HEK293 (cell line): ENCODE measurements around the gene SNX33.

Experiments
- CTCF ChIA-PET: fragments of 350-600 bp; formaldehyde crosslinking; extraction: SDS; loops from one replicate; lab custom pipeline; 2021; ENCODE audit warnings: antibody characterized with exemption; lab: Yijun Ruan, JAX
- POLR2A ChIA-PET: fragments of 300-600 bp; formaldehyde crosslinking; extraction: SDS; loops from one replicate; lab custom pipeline; 2020; ENCODE audit warnings: antibody characterized with exemption, inconsistent platforms; lab: Yijun Ruan, JAX
- H3K27ac ChIP-seq: fragments of 200-500 bp; sonication (Bioruptor generic); 2 replicates; pipeline ENCODE4 v1.5.1; 2014; ENCODE audit warnings: low read depth, low read length, control low read depth, inconsistent platforms; ENCODE audit errors: extremely low read depth
- H3K36me3 ChIP-seq, 2 experiments: fragments of 200-500 bp in 1 of 2; sonication (Bioruptor generic) in 1 of 2; 1 replicate in 1 of 2; 2 replicates in 1 of 2; pipeline ENCODE4 v1.5.1; 2014 to 2017; ENCODE audit warnings: inconsistent platforms in 2 of 2, low read length in 2 of 2; ENCODE audit not compliant: control insufficient read depth in 2 of 2, insufficient read depth in 1 of 2
- H3K4me1 ChIP-seq: fragments of 200-500 bp; sonication (Bioruptor generic); 2 replicates; pipeline ENCODE4 v1.5.1; 2014; ENCODE audit warnings: mild to moderate bottlenecking, low read length, inconsistent platforms; ENCODE audit not compliant: control insufficient read depth, insufficient read depth
- H3K4me3 ChIP-seq: 2 replicates; pipeline ENCODE4 v1.5.1; 2011; ENCODE audit warnings: low read depth, mild to moderate bottlenecking, control low read depth, low read length, moderate library complexity
- H3K9me3 ChIP-seq: fragments of 200-500 bp; sonication (Bioruptor generic); 2 replicates; pipeline ENCODE4 v1.5.1; 2014; ENCODE audit warnings: low read depth, low read length, inconsistent platforms; ENCODE audit not compliant: control insufficient read depth, insufficient read depth
- HOXC10 ChIP-seq: sonication (generic); formaldehyde crosslinking; IDR thresholded peaks from 2 replicates; pipeline ENCODE4 v1.8.1; 2023; ENCODE audit warnings: mild to moderate bottlenecking, missing genetic modification reagents
- SALL2 ChIP-seq: fragments of 450-650 bp; formaldehyde crosslinking; IDR thresholded peaks from 2 replicates; pipeline ENCODE4 v1.5.0; 2017; ENCODE audit warnings: missing biosample characterization, mild to moderate bottlenecking, missing genetic modification characterization, borderline replicate concordance
- SCRT1 ChIP-seq: fragments of 450-650 bp; formaldehyde crosslinking; IDR thresholded peaks from 2 replicates; pipeline ENCODE4 v1.5.1; 2016; ENCODE audit warnings: missing biosample characterization, missing genetic modification characterization, borderline replicate concordance
- ZBTB20 ChIP-seq: fragments of 450-650 bp; formaldehyde crosslinking; IDR thresholded peaks from 2 replicates; pipeline ENCODE4 v1.5.1; 2016; ENCODE audit warnings: missing biosample characterization, missing genetic modification characterization
- ZBTB8A ChIP-seq: fragments of 450-650 bp; formaldehyde crosslinking; IDR thresholded peaks from 2 replicates; pipeline ENCODE4 v1.5.1; 2016; ENCODE audit warnings: missing biosample characterization, missing genetic modification characterization
- ZEB2 ChIP-seq: fragments of 450-650 bp; formaldehyde crosslinking; IDR thresholded peaks from 2 replicates; pipeline ENCODE4 v1.5.1; 2016; ENCODE audit warnings: missing biosample characterization, missing genetic modification characterization
- ZNF155 ChIP-seq: fragments of 450-650 bp; formaldehyde crosslinking; IDR thresholded peaks from 2 replicates; pipeline ENCODE4 v1.5.1; 2016; ENCODE audit warnings: missing biosample characterization, missing genetic modification characterization
- ZNF19 ChIP-seq: fragments of 450-650 bp; formaldehyde crosslinking; IDR thresholded peaks from 2 replicates; pipeline ENCODE4; 2016; ENCODE audit warnings: missing biosample characterization, missing genetic modification characterization, low read depth
- ZNF292 ChIP-seq: fragments of 450-650 bp; formaldehyde crosslinking; IDR thresholded peaks from 2 replicates; pipeline ENCODE4 v1.5.1; 2016; ENCODE audit warnings: low read depth, missing biosample characterization, missing genetic modification characterization, borderline replicate concordance
- ZNF341 ChIP-seq: fragments of 450-650 bp; formaldehyde crosslinking; IDR thresholded peaks from 2 replicates; pipeline ENCODE4; 2016; ENCODE audit warnings: low read depth, missing biosample characterization, missing genetic modification characterization
- ZNF394 ChIP-seq: fragments of 450-650 bp; formaldehyde crosslinking; IDR thresholded peaks from 2 replicates; pipeline ENCODE4 v1.5.1; 2016; ENCODE audit warnings: missing biosample characterization, missing genetic modification characterization, mild to moderate bottlenecking, moderate library complexity, borderline replicate concordance
- ZNF426 ChIP-seq: fragments of 450-650 bp; formaldehyde crosslinking; IDR thresholded peaks from 2 replicates; pipeline ENCODE4 v1.5.1; 2017; ENCODE audit warnings: missing biosample characterization, missing genetic modification characterization, mild to moderate bottlenecking, inconsistent platforms, moderate library complexity
- ZNF501 ChIP-seq: fragments of 450-650 bp; formaldehyde crosslinking; IDR thresholded peaks from 2 replicates; pipeline ENCODE4 v1.5.1; 2016; ENCODE audit warnings: missing biosample characterization, missing genetic modification characterization
- ZNF510 ChIP-seq: fragments of 450-650 bp; formaldehyde crosslinking; IDR thresholded peaks from 2 replicates; pipeline ENCODE4 v1.5.1; 2018; ENCODE audit warnings: mild to moderate bottlenecking, missing genetic modification characterization, missing biosample characterization; ENCODE audit not compliant: insufficient replicate concordance
- ZNF560 ChIP-seq: fragments of 450-650 bp; formaldehyde crosslinking; IDR thresholded peaks from 2 replicates; pipeline ENCODE4 v1.5.1; 2017; ENCODE audit warnings: missing biosample characterization, missing genetic modification characterization, borderline replicate concordance
- ZNF561 ChIP-seq: fragments of 450-650 bp; IDR thresholded peaks from 2 replicates; pipeline ENCODE4 v1.5.1; 2018; ENCODE audit warnings: missing biosample characterization, missing genetic modification characterization, borderline replicate concordance
- ZNF600 ChIP-seq: fragments of 450-650 bp; formaldehyde crosslinking; IDR thresholded peaks from 2 replicates; pipeline ENCODE4 v1.5.1; 2016; ENCODE audit warnings: missing biosample characterization, missing genetic modification characterization
- ZNF626 ChIP-seq: fragments of 450-650 bp; sonication (Bioruptor Pico); formaldehyde crosslinking; IDR thresholded peaks from 2 replicates; pipeline ENCODE4 v1.5.1; 2018; ENCODE audit warnings: missing biosample characterization, missing genetic modification characterization, inconsistent platforms
- ZNF629 ChIP-seq: fragments of 450-650 bp; formaldehyde crosslinking; IDR thresholded peaks from 2 replicates; pipeline ENCODE4 v1.5.1; 2017; ENCODE audit warnings: missing biosample characterization, missing genetic modification characterization
- ZNF747 ChIP-seq: fragments of 450-650 bp; formaldehyde crosslinking; IDR thresholded peaks from 2 replicates; pipeline ENCODE4 v1.5.1; 2016; ENCODE audit warnings: missing biosample characterization, missing genetic modification characterization
- ZNF777 ChIP-seq: fragments of 450-650 bp; formaldehyde crosslinking; IDR thresholded peaks from 2 replicates; pipeline ENCODE4 v1.5.1; 2017; ENCODE audit warnings: missing biosample characterization, missing genetic modification characterization, borderline replicate concordance
- ZNF785 ChIP-seq: fragments of 450-650 bp; formaldehyde crosslinking; IDR thresholded peaks from 2 replicates; pipeline ENCODE4 v1.5.1; 2016; ENCODE audit warnings: missing biosample characterization, missing genetic modification characterization
- ZSCAN16 ChIP-seq: fragments of 450-650 bp; formaldehyde crosslinking; IDR thresholded peaks from 2 replicates; pipeline ENCODE4 v1.5.1; 2016; ENCODE audit warnings: missing biosample characterization, missing genetic modification characterization
- TF ChIP-seq, protein P1 (sequence below): fragments of 450-650 bp; formaldehyde crosslinking; IDR thresholded peaks from 2 replicates; pipeline ENCODE4 v1.5.1; 2016; ENCODE audit warnings: missing biosample characterization, missing genetic modification characterization
- TF ChIP-seq, protein P2 (sequence below): fragments of 450-650 bp; formaldehyde crosslinking; conservative IDR thresholded peaks from 2 replicates; pipeline ENCODE4 v1.5.1; 2016; ENCODE audit warnings: low read depth, missing biosample characterization, missing genetic modification characterization
- TF ChIP-seq, protein P3 (sequence below): fragments of 450-650 bp; formaldehyde crosslinking; IDR thresholded peaks from 2 replicates; pipeline ENCODE4 v1.5.1; 2016; ENCODE audit warnings: missing biosample characterization, missing genetic modification characterization
- TF ChIP-seq, protein P4 (sequence below): IDR thresholded peaks from 2 replicates; pipeline ENCODE4 v1.6.1; 2011; ENCODE audit warnings: mild to moderate bottlenecking, low read depth, low read length, borderline replicate concordance

SNX33 gene

DNA sequence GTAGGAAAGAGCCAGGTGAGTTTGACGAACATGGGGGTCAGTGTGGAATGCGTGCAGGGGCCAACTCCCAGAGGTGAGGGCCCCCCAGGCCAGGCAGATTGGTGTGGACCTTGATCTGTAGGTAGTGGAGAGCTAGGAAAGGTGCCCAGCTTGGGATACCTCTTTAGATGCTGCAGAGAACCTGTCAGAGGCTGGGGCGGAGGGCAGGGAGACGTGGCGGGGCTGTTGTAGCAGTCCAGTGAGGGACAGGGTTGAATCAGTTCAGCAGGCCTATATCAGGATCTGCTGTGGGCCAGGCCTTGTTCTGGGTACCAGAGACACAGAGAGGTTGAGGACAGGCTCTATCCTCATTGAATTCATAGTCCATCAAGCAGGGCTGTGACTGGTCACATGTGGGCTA lies 8.6 kb downstream of the SNX33 start (continued):
- TF ChIP-seq ZNF292 (tag by site-specific recombination): no peak

DNA sequence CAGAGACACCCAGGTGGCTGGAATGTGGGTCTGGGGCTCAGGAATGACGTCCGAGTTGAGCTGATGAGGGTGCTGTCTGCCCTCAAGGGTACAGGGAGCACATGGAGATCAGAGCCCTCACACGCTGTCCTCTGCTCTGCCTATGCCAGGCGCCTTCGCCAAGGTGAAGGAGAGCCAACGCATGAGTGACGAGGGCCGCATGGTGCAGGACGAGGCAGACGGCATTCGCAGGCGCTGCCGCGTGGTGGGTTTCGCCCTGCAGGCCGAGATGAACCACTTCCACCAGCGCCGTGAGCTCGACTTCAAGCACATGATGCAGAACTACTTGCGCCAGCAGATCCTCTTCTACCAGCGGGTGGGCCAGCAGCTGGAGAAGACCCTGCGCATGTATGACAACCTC lies 9.1 kb downstream of the SNX33 start:
- Histone ChIP-seq H3K4me1 (no peaks in the 10 kb centered on the region), H3K27ac (no peak overlapping the region), H3K36me3 (peaks cover 0 to 9% of the 10 kb centered on the region in 2 experiments; a peak in 1 of 3 replicates), H3K9me3 (no peaks in the 10 kb centered on the region), H3K4me3 (no peak overlapping the region)
- CTCF ChIA-PET: no interaction called here
- POLR2A ChIA-PET: no interaction called here
- no peak for TF ChIP-seq SALL2
- TF ChIP-seq ZNF560 (tag by site-specific recombination): no peak
- TF ChIP-seq, protein P1, sequence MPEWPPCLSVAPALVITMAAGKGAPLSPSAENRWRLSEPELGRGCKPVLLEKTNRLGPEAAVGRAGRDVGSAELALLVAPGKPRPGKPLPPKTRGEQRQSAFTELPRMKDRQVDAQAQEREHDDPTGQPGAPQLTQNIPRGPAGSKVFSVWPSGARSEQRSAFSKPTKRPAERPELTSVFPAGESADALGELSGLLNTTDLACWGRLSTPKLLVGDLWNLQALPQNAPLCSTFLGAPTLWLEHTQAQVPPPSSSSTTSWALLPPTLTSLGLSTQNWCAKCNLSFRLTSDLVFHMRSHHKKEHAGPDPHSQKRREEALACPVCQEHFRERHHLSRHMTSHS (tag by site-specific recombination): no peak
- no peak for TF ChIP-seq ZNF561 (tag by site-specific recombination)
- no peak for TF ChIP-seq ZBTB8A (tag by site-specific recombination)
- no peak for TF ChIP-seq ZBTB20
- TF ChIP-seq SCRT1: no peak
- no peak for TF ChIP-seq ZNF626 (tag by site-specific recombination)
- TF ChIP-seq ZNF341 (tag by site-specific recombination): no peak
- TF ChIP-seq HOXC10 (CRISPR knock-in tag): no peak
- TF ChIP-seq ZNF629 (tag by site-specific recombination): no peak

DNA sequence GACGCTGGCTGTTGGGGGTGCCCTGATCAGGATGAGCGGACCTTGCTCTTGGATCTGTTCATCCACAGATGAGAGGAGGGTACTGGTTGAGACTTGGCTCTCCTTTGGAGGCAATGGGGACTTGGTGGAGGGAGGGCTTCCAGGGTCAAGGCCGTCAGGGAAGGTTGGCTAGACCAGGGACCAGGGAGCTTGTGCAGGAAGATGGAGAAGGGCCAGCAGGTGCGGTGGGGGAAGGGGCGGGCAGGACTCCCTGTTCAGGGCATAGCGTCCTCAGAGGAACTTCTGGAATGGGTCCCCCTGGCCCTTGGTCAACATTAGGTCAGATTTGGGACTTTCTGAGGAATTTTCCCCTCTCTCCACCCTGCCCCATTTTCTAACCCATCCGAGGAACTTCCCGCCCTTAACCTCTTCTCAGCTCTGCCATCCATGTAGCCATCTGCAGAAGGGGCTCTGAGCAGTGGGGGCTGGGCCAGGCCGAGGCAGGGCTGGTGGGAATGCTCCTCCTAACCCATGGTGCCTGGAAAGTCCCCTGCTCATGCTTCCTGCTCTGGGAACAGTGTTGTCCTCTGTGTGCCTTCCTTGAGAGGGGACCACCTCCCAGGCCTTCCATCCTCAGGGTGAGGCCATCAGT lies 11.5 kb downstream of the SNX33 start:
- Histone ChIP-seq H3K27ac (no peak overlapping the region), H3K9me3 (no peaks in the 10 kb centered on the region), H3K4me1 (no peaks in the 10 kb centered on the region), H3K36me3 (peaks cover 0 to 9% of the 10 kb centered on the region in 2 experiments; a peak in 1 of 3 replicates), H3K4me3 (no peak overlapping the region)
- ChIA-PET POLR2A (no interaction called here), CTCF (no interaction called here)
- TF ChIP-seq ZBTB20 (no peak), ZNF747 (tag by site-specific recombination) (no peak), ZNF510 (tag by site-specific recombination) (no peak), ZNF19 (tag by site-specific recombination) (no peak), ZNF785 (tag by site-specific recombination) (no peak), ZNF501 (tag by site-specific recombination) (no peak), ZNF600 (tag by site-specific recombination) (no peak), ZEB2 (tag by site-specific recombination) (no peak), ZNF155 (tag by site-specific recombination) (no peak), ZNF394 (tag by site-specific recombination) (no peak), ZNF777 (no peak), ZNF561 (tag by site-specific recombination) (no peak), ZSCAN16 (tag by site-specific recombination) (no peak), ZNF426 (no peak)
- TF ChIP-seq, protein P2, sequence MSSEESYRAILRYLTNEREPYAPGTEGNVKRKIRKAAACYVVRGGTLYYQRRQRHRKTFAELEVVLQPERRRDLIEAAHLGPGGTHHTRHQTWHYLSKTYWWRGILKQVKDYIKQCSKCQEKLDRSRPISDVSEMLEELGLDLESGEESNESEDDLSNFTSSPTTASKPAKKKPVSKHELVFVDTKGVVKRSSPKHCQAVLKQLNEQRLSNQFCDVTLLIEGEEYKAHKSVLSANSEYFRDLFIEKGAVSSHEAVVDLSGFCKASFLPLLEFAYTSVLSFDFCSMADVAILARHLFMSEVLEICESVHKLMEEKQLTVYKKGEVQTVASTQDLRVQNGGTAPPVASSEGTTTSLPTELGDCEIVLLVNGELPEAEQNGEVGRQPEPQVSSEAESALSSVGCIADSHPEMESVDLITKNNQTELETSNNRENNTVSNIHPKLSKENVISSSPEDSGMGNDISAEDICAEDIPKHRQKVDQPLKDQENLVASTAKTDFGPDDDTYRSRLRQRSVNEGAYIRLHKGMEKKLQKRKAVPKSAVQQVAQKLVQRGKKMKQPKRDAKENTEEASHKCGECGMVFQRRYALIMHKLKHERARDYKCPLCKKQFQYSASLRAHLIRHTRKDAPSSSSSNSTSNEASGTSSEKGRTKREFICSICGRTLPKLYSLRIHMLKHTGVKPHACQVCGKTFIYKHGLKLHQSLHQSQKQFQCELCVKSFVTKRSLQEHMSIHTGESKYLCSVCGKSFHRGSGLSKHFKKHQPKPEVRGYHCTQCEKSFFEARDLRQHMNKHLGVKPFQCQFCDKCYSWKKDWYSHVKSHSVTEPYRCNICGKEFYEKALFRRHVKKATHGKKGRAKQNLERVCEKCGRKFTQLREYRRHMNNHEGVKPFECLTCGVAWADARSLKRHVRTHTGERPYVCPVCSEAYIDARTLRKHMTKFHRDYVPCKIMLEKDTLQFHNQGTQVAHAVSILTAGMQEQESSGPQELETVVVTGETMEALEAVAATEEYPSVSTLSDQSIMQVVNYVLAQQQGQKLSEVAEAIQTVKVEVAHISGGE (tag by site-specific recombination): no peak
- TF ChIP-seq, protein P3, sequence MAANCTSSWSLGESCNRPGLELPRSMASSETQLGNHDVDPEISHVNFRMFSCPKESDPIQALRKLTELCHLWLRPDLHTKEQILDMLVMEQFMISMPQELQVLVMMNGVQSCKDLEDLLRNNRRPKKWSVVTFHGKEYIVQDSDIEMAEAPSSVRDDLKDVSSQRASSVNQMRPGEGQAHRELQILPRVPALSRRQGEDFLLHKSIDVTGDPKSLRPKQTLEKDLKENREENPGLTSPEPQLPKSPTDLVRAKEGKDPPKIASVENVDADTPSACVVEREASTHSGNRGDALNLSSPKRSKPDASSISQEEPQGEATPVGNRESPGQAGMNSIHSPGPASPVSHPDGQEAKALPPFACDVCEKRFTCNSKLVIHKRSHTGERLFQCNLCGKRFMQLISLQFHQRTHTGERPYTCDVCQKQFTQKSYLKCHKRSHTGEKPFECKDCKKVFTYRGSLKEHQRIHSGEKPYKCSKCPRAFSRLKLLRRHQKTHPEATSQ (tag by site-specific recombination): no peak
- TF ChIP-seq, protein P4, sequence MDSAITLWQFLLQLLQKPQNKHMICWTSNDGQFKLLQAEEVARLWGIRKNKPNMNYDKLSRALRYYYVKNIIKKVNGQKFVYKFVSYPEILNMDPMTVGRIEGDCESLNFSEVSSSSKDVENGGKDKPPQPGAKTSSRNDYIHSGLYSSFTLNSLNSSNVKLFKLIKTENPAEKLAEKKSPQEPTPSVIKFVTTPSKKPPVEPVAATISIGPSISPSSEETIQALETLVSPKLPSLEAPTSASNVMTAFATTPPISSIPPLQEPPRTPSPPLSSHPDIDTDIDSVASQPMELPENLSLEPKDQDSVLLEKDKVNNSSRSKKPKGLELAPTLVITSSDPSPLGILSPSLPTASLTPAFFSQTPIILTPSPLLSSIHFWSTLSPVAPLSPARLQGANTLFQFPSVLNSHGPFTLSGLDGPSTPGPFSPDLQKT: no peak
